Endothelial cell of umbilical vein (primary cell): ENCODE data around the gene TSHZ3. TPM values are rescaled to one million over a fixed set of nuclear protein-coding genes. Genes with fewer than 3 reads are reported as not detected.

Experiments
- BruUV-seq: library from RNA; stranded (reverse); fragments of 400-500 nt; replicated peaks from 2 replicates; lab custom pipeline; 2021; lab: Mats Ljungman, UMichigan
- CTCF ChIA-PET: fragments of 300-600, 350-600 bp; sonication (Branson Sonifier 250); formaldehyde crosslinking; loops from one replicate; lab custom pipeline; 2021; ENCODE audit warnings: antibody characterized with exemption, inconsistent platforms; lab: Charles Lee
- POLR2A ChIA-PET: fragments of 300-600, 350-600 bp; sonication (Branson Sonifier 250); formaldehyde crosslinking; loops from one replicate; lab custom pipeline; 2021; ENCODE audit warnings: antibody characterized with exemption, inconsistent platforms; lab: Charles Lee
- DNase-seq: peaks from one replicate; pipeline ENCODE4 v3.0.0-alpha.2; 2011; ENCODE audit warnings: low read depth, low spot score
- FAIRE-seq: peaks from 2 replicates; lab custom pipeline; 2011; peaks lifted over from hg19 to GRCh38; lab: Jason Lieb, UNC
- H2AFZ ChIP-seq: 2 replicates; pipeline ENCODE4 v1.6.0; 2012; ENCODE audit warnings: low read depth, low read length, control low read depth, inconsistent platforms
- H3K27ac ChIP-seq: 2 replicates; pipeline ENCODE4 v1.5.1; 2011; ENCODE audit warnings: low read depth, mild to moderate bottlenecking, control low read depth, low read length, moderate library complexity; ENCODE audit not compliant: insufficient read depth
- H3K27me3 ChIP-seq, 2 experiments: 2 replicates each; pipeline versions ENCODE4 v1.6.0 to v1.6.1; 2011; ENCODE audit warnings: low read length in 2 of 2, mixed read lengths in 1 of 2; ENCODE audit not compliant: control insufficient read depth in 2 of 2, insufficient read depth in 2 of 2
- H3K36me3 ChIP-seq, 2 experiments: 2 replicates in 1 of 2; 3 replicates in 1 of 2; pipeline ENCODE4 v1.5.1; 2011; ENCODE audit warnings: low read length in 2 of 2, mild to moderate bottlenecking in 1 of 2, moderate library complexity in 1 of 2; ENCODE audit not compliant: control insufficient read depth in 2 of 2, insufficient read depth in 2 of 2; ENCODE audit errors: extremely low read depth in 1 of 2
- H3K4me1 ChIP-seq: 3 replicates; pipeline ENCODE4 v1.5.1; 2011; ENCODE audit warnings: mild to moderate bottlenecking, low read length; ENCODE audit not compliant: control insufficient read depth, insufficient read depth; ENCODE audit errors: extremely low read depth
- H3K4me2 ChIP-seq: 2 replicates; pipeline ENCODE4 v1.6.1; 2011; ENCODE audit warnings: low read length, control low read depth, mixed read lengths; ENCODE audit not compliant: insufficient read depth
- H3K4me3 ChIP-seq, 3 experiments: fragments of 200-600 bp in 1 of 3; sonication (generic), shearing (Covaris generic) in 1 of 3; replicated peaks in 1 of 3; 2 replicates each; pipeline ENCODE4 v1.5.1; 2011 to 2016; ENCODE audit warnings: control low read depth in 3 of 3, low read length in 3 of 3, mild to moderate bottlenecking in 2 of 3, inconsistent platforms in 1 of 3, low read depth in 1 of 3, moderate library complexity in 1 of 3; ENCODE audit not compliant: insufficient read depth in 1 of 3
- H3K79me2 ChIP-seq: 2 replicates; pipeline ENCODE4 v1.6.0; 2012; ENCODE audit warnings: low read length, inconsistent platforms; ENCODE audit not compliant: control insufficient read depth, insufficient read depth
- H3K9ac ChIP-seq: replicated peaks from 2 replicates; pipeline ENCODE3; 2011; ENCODE audit warnings: low read length, control low read depth; ENCODE audit not compliant: insufficient read depth; ENCODE audit errors: extremely low read depth
- H3K9me1 ChIP-seq: replicated peaks from 3 replicates; pipeline ENCODE4 v1.6.0; 2011; ENCODE audit warnings: mild to moderate bottlenecking, low read length; ENCODE audit not compliant: control insufficient read depth, insufficient read depth; ENCODE audit errors: extremely low read depth
- H3K9me3 ChIP-seq: replicated peaks from 2 replicates; pipeline ENCODE4 v1.5.1; 2012; ENCODE audit warnings: low read length, inconsistent platforms; ENCODE audit not compliant: control insufficient read depth, insufficient read depth
- H4K20me1 ChIP-seq: replicated peaks from 2 replicates; pipeline ENCODE3; 2011; ENCODE audit warnings: mild to moderate bottlenecking, low read length; ENCODE audit not compliant: control insufficient read depth, insufficient read depth; ENCODE audit errors: extremely low read depth
- EZH2 ChIP-seq: IDR thresholded peaks from 2 replicates; pipeline ENCODE4 v1.6.1; 2012; ENCODE audit warnings: borderline replicate concordance, low read depth, mild to moderate bottlenecking, moderate library complexity, low read length, inconsistent platforms; ENCODE audit not compliant: severe bottlenecking
- FOS ChIP-seq: IDR thresholded peaks from 2 replicates; pipeline ENCODE4 v1.6.1; 2011; ENCODE audit warnings: mild to moderate bottlenecking, low read length, moderate library complexity, borderline replicate concordance; ENCODE audit not compliant: insufficient read depth
- GATA2 ChIP-seq: IDR thresholded peaks from 2 replicates; pipeline ENCODE4 v1.7.0; 2011; ENCODE audit warnings: low read depth, mild to moderate bottlenecking, moderate library complexity, mixed read lengths, low read length; ENCODE audit not compliant: insufficient read length, insufficient read depth
- JUN ChIP-seq: IDR thresholded peaks from 2 replicates; pipeline ENCODE4 v1.6.1; 2011; ENCODE audit warnings: borderline replicate concordance, low read depth; ENCODE audit not compliant: insufficient read length, insufficient read depth
- MYC ChIP-seq: IDR thresholded peaks from one replicate; pipeline ENCODE4 v1.6.1; 2011; ENCODE audit warnings: mild to moderate bottlenecking, low read depth, low read length
- POLR2A ChIP-seq: IDR thresholded peaks from 2 replicates; pipeline ENCODE4 v1.6.1; 2012; ENCODE audit warnings: low read depth, mild to moderate bottlenecking, control low read depth, low read length
- POLR2AphosphoS5 ChIP-seq: IDR thresholded peaks from 2 replicates; pipeline ENCODE4 v1.6.1; 2012; ENCODE audit warnings: low read depth, mild to moderate bottlenecking, control low read depth, low read length, moderate library complexity; ENCODE audit not compliant: insufficient read depth
- dilution Hi-C: fragments of 300-500 bp; cut with MboI; formaldehyde crosslinking; loops from one replicate; pipeline ENCODE4 v1.15.0; 2019; ENCODE audit warnings: low sequenced_read_pairs; ENCODE audit not compliant: extremely low pct_ligation_motif_present
- intact Hi-C: fragments of 100-400 bp; cut with micrococcal nuclease; formaldehyde crosslinking; loops from one replicate; pipeline ENCODE4 v1.10.0; 2022
- polyA plus RNA-seq, 4 experiments: library from polyadenylated mRNA; depleted of rRNA in 3 of 4; stranded (reverse) in 3 of 4; unstranded in 1 of 4; fragments of >200 nt; gene quantifications; 2 replicates each; pipeline versions ENCODE4 v1.2.1 to v1.2.3, GENCODE V29; 2011 to 2012; ENCODE audit warnings: missing spikeins in 1 of 4
- total RNA-seq: library from RNA; stranded (reverse); gene quantifications from 2 replicates; pipeline ENCODE4 v1.2.3, GENCODE V29; 2021
- TF ChIP-seq, protein P1 (sequence below), 2 donors: IDR thresholded peaks; 1 replicate in 1 of 2; 2 replicates in 1 of 2; pipeline ENCODE4 v1.5.1; 2011; ENCODE audit warnings: low read length in 2 of 2, mild to moderate bottlenecking in 2 of 2, moderate library complexity in 2 of 2, control low read depth in 1 of 2, inconsistent platforms in 1 of 2, low read depth in 1 of 2; ENCODE audit not compliant: insufficient read depth in 1 of 2; ENCODE audit errors: extremely low read depth in 1 of 2
- TF ChIP-seq, protein P2 (sequence below): IDR thresholded peaks from 2 replicates; pipeline ENCODE4 v1.6.1; 2011; ENCODE audit not compliant: insufficient read depth, insufficient read length

Gene TSHZ3
- total and polyA plus RNA-seq, 2 donors (not counting 3 experiments of a cell fraction or from before 2014, with no cell fraction given): 1.2 to 6.2 TPM

DNA sequence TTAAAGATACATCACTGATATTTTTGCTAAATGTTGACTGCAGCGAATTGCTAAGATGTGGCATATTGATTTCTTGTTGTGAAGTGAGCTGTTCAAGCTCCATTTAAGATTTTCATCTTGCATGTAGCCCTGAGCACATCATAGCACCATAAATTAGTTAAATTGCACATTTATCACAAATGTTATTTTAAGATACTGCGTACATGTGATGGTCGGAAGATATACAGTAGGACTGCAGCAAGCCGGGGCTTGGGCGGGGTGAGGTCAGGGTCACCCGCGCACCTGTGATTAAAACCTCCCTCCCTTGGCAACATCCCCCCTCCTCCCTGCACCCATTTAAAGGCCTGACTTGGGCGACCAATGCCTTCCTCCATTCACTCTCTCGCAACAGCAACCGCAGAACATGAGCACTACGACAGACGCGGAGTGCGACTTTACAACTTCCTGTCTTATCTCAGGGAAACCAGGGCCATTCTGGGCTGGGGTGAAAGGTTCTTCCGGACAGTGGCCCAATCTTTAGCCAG lies 76.6 kb downstream of the TSHZ3 start:
- Histone ChIP-seq H3K79me2 (no peaks in the 10 kb centered on the region), H3K36me3 (no peaks in the 10 kb centered on the region), H3K9ac (no peak overlapping the region), H3K27me3 (no peaks in the 10 kb centered on the region), H3K27ac (no peak overlapping the region), H3K9me3 (no peaks in the 10 kb centered on the region), H3K4me2 (no peak overlapping the region), H3K4me1 (no peaks in the 10 kb centered on the region), H3K4me3 (no peak overlapping the region), H2AFZ (no peak overlapping the region), H4K20me1 (no peaks in the 10 kb centered on the region), H3K9me1 (no peaks in the 10 kb centered on the region)
- ChIA-PET CTCF (no interaction called here), POLR2A (no interaction called here)
- dilution Hi-C loops: no loop called here
- BruUV-seq: no TSS peak
- TF ChIP-seq JUN: no peak
- no peak for TF ChIP-seq FOS
- TF ChIP-seq POLR2AphosphoS5: no peak
- no peak for TF ChIP-seq POLR2A
- TF ChIP-seq EZH2: no peak
- TF ChIP-seq, protein P1, sequence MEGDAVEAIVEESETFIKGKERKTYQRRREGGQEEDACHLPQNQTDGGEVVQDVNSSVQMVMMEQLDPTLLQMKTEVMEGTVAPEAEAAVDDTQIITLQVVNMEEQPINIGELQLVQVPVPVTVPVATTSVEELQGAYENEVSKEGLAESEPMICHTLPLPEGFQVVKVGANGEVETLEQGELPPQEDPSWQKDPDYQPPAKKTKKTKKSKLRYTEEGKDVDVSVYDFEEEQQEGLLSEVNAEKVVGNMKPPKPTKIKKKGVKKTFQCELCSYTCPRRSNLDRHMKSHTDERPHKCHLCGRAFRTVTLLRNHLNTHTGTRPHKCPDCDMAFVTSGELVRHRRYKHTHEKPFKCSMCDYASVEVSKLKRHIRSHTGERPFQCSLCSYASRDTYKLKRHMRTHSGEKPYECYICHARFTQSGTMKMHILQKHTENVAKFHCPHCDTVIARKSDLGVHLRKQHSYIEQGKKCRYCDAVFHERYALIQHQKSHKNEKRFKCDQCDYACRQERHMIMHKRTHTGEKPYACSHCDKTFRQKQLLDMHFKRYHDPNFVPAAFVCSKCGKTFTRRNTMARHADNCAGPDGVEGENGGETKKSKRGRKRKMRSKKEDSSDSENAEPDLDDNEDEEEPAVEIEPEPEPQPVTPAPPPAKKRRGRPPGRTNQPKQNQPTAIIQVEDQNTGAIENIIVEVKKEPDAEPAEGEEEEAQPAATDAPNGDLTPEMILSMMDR (IDR thresholded peaks at IDR 0.05; ENCODE audit: extremely low read depth in 1 of 2, insufficient read depth in 1 of 2, low read depth in 1 of 2, low read length in 2 of 2): no peak
- no peak for TF ChIP-seq MYC
- no peak for TF ChIP-seq GATA2
- TF ChIP-seq, protein P2, sequence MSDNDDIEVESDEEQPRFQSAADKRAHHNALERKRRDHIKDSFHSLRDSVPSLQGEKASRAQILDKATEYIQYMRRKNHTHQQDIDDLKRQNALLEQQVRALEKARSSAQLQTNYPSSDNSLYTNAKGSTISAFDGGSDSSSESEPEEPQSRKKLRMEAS: no peak
- no peak for DNase-seq
- intact Hi-C loops: no loop called here
- no peak for FAIRE-seq
